Transverse colon (tissue), 4 donors: ENCODE measurements around the gene GRAMD1B. TPM values are rescaled to one million over a fixed set of nuclear protein-coding genes. Genes with fewer than 3 reads are reported as not detected.

ENCODE experiments used
- DNase-seq: peaks from one replicate; pipeline ENCODE4 v3.0.0-alpha.2; 2019
- H3K27ac ChIP-seq, 4 donors: fragments of 200-600 bp; sonication (generic); 2 replicates each; pipeline ENCODE4 v1.5.1; 2016 to 2018; ENCODE audit warnings: inconsistent platforms in 4 of 4
- H3K27me3 ChIP-seq: fragments of 200-600 bp; sonication (generic); 2 replicates; pipeline ENCODE4 v1.5.1; 2017; ENCODE audit warnings: inconsistent platforms
- H3K36me3 ChIP-seq, 4 donors: fragments of 200-600 bp; sonication (generic); 2 replicates each; pipeline ENCODE4 v1.5.1; 2017 to 2019; ENCODE audit warnings: inconsistent platforms in 4 of 4
- H3K4me1 ChIP-seq, 4 donors: fragments of 200-600 bp; sonication (generic); 2 replicates each; pipeline ENCODE4 v1.5.1; 2017 to 2020; ENCODE audit warnings: inconsistent platforms in 4 of 4
- H3K4me3 ChIP-seq, 4 donors: fragments of 200-600 bp; sonication (generic); 1 replicate in 1 of 4; 2 replicates in 3 of 4; pipeline versions ENCODE4 v1.5.1 to v1.6.1; 2017 to 2019; ENCODE audit warnings: inconsistent platforms in 4 of 4
- H3K9me3 ChIP-seq, 2 donors: fragments of 200-600 bp; sonication (generic); 2 replicates each; pipeline ENCODE4 v1.5.1; 2017 to 2019; ENCODE audit warnings: inconsistent platforms in 2 of 2
- EP300 ChIP-seq: sonication (generic); formaldehyde crosslinking; IDR thresholded peaks from one replicate; pipeline ENCODE4 v1.6.1; 2017; ENCODE audit warnings: antibody characterized with exemption, low read depth
- POLR2A ChIP-seq: fragments of 450-650 bp; IDR thresholded peaks from one replicate; pipeline ENCODE4 v1.6.1; 2016; ENCODE audit warnings: antibody characterized with exemption, mild to moderate bottlenecking, moderate library complexity
- POLR2AphosphoS5 ChIP-seq, 3 donors: sonication (generic); formaldehyde crosslinking; IDR thresholded peaks; one replicate each; pipeline ENCODE4 v1.6.1; 2016; ENCODE audit warnings: antibody characterized with exemption in 3 of 3
- WGBS, 2 donors: methylation state at CpG; one replicate each; pipeline ENCODE4 v1.1.5; 2018; ENCODE audit warnings: low coverage in 1 of 2; 5-methylcytosine and 5-hydroxymethylcytosine counted together
- in situ Hi-C, 4 donors: fragments of 200-750 bp; cut with MboI; loops; one replicate each; pipeline versions ENCODE4 v1.15.0 to v1.15.1; 2017; ENCODE audit warnings: low sequenced_read_pairs in 3 of 4, low pct_ligation_motif_present in 1 of 4, low pct_unique_long_range_greater_than_20kb in 1 of 4
- intact Hi-C: fragments of 100-400 bp; cut with DNase I; formaldehyde crosslinking; loops from one replicate; pipeline ENCODE4 v1.15.1; 2023; ENCODE audit warnings: low total_unique reads
- total RNA-seq, 4 donors: library from RNA; depleted of rRNA; stranded (reverse); fragments of >200 nt; gene quantifications; one replicate each; pipeline ENCODE4 v1.1.0, GENCODE V29; 2016
- TF ChIP-seq, protein P1 (sequence below), 5 experiments: fragments of 200-600 bp in 3 of 5; fragments of 450-650 bp in 2 of 5; sonication (generic) in 3 of 5; IDR thresholded peaks; 1 replicate in 2 of 5; 2 replicates in 3 of 5; pipeline ENCODE4 v1.5.1; 2016 to 2017; ENCODE audit warnings: antibody characterized with exemption in 5 of 5, inconsistent platforms in 3 of 5, mild to moderate bottlenecking in 2 of 5, moderate library complexity in 1 of 5

Gene GRAMD1B
- total RNA-seq, 4 donors from 2014 or later: 4.3 to 58.4 (median 9.9) TPM

DNA sequence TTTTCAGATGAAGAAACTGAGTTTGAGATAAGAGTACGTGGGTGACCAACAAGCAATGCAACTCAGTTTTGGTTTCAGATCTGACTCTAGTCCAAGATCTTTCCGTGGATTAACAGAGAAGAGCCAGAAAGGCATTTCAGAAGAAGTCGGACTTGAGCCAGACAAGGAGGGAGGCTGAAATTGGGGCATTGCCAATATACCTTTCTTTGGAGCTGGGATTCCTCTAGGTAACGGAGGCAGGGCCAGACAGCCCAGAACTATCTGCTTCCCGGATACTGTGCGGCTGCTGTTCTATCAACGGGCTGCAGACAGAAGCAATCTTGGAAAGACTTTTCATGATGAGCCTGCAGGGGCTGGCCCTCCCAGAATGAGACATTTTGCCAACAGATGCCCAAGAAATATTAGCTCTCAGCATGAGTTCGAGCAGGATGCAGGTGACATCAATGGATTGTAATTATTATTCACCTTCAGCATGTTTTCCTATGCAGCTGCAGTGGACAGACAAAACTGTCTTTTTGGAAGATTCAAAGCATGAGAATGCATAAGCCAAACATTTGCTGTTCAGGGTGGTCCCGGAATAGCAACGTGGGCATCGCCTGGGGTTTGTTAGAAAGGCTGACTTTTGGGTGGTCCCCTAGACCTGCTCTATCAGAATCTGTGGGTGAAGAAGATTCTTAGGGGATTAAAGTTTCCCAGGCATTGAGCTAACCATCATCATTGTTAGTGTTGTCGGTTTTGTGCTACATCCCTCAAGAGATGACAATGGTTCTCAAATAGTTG, 128.7 kb downstream of the GRAMD1B start:
- intact Hi-C loops (no loop called here), in situ Hi-C loops (no loop called here)
- Histone ChIP-seq H3K4me1 (peaks cover 0 to 15% (median 2%) of the 10 kb centered on the region in 4 donors), H3K9me3 (no peaks in the 10 kb centered on the region), H3K27me3 (peaks cover 7% of the 10 kb centered on the region), H3K36me3 (no peaks in the 10 kb centered on the region), H3K4me3 (no peak overlapping the region), H3K27ac (no peak overlapping the region)
- DNase-seq: no peak
- 66 to 69% methylated on average over 9 to 12 of the region's 12 CpGs for WGBS, 2 donors
- no peak for TF ChIP-seq POLR2A
- no peak for TF ChIP-seq POLR2AphosphoS5 (IDR thresholded peaks at IDR 0.05)
- TF ChIP-seq, protein P1, sequence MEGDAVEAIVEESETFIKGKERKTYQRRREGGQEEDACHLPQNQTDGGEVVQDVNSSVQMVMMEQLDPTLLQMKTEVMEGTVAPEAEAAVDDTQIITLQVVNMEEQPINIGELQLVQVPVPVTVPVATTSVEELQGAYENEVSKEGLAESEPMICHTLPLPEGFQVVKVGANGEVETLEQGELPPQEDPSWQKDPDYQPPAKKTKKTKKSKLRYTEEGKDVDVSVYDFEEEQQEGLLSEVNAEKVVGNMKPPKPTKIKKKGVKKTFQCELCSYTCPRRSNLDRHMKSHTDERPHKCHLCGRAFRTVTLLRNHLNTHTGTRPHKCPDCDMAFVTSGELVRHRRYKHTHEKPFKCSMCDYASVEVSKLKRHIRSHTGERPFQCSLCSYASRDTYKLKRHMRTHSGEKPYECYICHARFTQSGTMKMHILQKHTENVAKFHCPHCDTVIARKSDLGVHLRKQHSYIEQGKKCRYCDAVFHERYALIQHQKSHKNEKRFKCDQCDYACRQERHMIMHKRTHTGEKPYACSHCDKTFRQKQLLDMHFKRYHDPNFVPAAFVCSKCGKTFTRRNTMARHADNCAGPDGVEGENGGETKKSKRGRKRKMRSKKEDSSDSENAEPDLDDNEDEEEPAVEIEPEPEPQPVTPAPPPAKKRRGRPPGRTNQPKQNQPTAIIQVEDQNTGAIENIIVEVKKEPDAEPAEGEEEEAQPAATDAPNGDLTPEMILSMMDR (IDR thresholded peaks at IDR 0.05): no peak

DNA sequence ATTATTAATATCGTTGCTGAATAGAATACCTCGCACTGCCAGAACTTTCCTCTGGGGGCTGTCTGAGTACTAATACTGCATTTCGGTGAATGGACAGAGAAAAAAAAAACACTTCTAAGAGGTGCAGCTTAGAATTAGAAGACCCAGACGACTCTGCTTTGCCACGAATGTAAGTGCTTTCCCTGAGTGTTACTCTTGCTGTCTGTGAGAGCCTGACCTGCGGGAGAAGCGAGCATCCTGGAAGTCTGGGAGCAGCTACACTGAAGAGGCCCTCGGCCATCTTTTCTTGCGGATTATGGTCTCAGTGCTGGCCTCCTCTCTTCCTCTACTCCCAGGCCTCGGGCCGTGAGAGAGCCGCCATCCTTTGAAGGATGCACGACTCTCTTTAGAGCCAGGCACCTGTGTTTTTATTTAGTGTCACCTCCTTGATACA, 129.5 kb downstream of the GRAMD1B start:
- TF ChIP-seq POLR2AphosphoS5 (IDR thresholded peaks at IDR 0.05): no peak
- TF ChIP-seq, protein P1 (IDR thresholded peaks at IDR 0.05): no peak
- TF ChIP-seq POLR2A: no peak
- no peak for TF ChIP-seq EP300
- H3K9me3 ChIP-seq: no peaks in the 10 kb centered on the region
- H3K36me3 ChIP-seq: no peaks in the 10 kb centered on the region
- in situ Hi-C loops: no loop called here
- no peak overlapping the region for H3K27ac ChIP-seq
- peaks cover 0 to 15% (median 2%) of the 10 kb centered on the region in 4 donors for H3K4me1 ChIP-seq
- H3K27me3 ChIP-seq: peaks cover 7% of the 10 kb centered on the region
- peak overlapping the region in 3 of 4 donors; percentile 5 to 43 (median 15) for H3K4me3 ChIP-seq
- WGBS, 2 donors: 34 to 53% methylated on average over 7 to 13 of the region's 13 CpGs
- no peak for DNase-seq
- intact Hi-C loops: no loop called here

DNA sequence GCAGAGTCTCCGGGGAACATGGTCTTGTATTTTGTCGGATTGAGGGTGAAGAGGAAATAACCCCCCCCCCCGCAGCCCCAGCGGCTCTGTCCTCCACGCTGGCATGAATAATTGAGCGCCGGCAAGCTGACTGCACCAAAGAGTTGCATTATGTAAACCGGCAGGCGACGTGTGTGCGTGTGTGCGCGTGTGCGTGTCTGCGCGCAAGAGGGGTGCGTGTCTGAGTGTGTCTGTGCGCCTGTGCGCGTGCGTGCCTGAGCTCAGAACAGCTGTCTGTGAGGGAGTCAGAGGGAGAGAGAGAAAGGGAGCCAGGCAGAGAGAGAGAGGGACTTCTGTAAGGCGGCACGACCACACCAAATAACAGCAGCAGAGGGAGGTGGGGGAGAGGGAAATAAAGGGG, 129.9 kb downstream of the GRAMD1B start:
- Histone ChIP-seq H3K27ac (no peak overlapping the region), H3K9me3 (no peaks in the 10 kb centered on the region), H3K36me3 (no peaks in the 10 kb centered on the region), H3K4me3 (peak overlapping the region in 3 of 4 donors; percentile 5 to 43 (median 15)), H3K4me1 (peaks cover 0 to 15% (median 2%) of the 10 kb centered on the region in 4 donors), H3K27me3 (peaks cover 7% of the 10 kb centered on the region)
- no peak for TF ChIP-seq POLR2AphosphoS5 (IDR thresholded peaks at IDR 0.05)
- no peak for TF ChIP-seq EP300
- TF ChIP-seq, protein P1 (IDR thresholded peaks at IDR 0.05): no peak
- TF ChIP-seq POLR2A: no peak
- DNase-seq: no peak
- in situ Hi-C loops (no loop called here), intact Hi-C loops (no loop called here)
- 10 to 21% methylated on average over 2 to 23 of the region's 23 CpGs for WGBS, 2 donors

DNA sequence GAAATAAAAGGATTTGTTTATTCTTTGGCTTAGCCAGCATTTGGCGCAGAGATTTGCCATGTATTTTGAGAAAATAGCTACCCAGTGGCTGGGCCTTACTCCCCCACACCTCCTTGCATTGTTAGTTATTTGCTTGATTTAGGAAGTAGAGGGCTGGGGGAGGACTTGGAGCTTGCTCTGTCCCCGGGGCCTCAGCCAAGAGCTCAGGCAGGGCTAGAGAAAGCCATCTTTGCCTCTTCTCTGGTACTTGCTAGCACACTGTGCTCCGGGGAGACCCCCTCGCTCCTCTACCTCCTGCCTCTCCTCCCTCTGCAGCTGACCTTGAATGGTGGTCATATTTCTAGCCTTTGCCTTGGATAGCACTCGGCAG, 131.3 kb downstream of the GRAMD1B start:
- intact Hi-C loops: no loop called here
- in situ Hi-C loops: no loop called here
- H3K4me3 ChIP-seq: no peak overlapping the region
- 78% methylated on average over 5 of the region's 5 CpGs; no CpG with 5 or more reads in 1 of the 2 donors for WGBS, 2 donors
- no peaks in the 10 kb centered on the region for H3K36me3 ChIP-seq
- no peaks in the 10 kb centered on the region for H3K9me3 ChIP-seq
- H3K27me3 ChIP-seq: peaks cover 7% of the 10 kb centered on the region
- no peak for DNase-seq
- TF ChIP-seq POLR2AphosphoS5 (IDR thresholded peaks at IDR 0.05): no peak
- no peak for TF ChIP-seq POLR2A
- TF ChIP-seq, protein P1 (IDR thresholded peaks at IDR 0.05): no peak
- no peak for TF ChIP-seq EP300
- no peak overlapping the region for H3K27ac ChIP-seq
- H3K4me1 ChIP-seq: peaks cover 0 to 15% (median 2%) of the 10 kb centered on the region in 4 donors
